Stimulated activated CD8-positive, alpha-beta memory T cell treated with anti-CD3 and anti-CD28 coated beads, Interleukin-2, amount 100 ng/mL, for 48 hours (primary cell): Measurements from ENCODE around the gene AFAP1.

Experiments
- DNase-seq, 2 donors: peaks; one replicate each; pipeline ENCODE4 v3.0.0-alpha.2; 2020; ENCODE audit warnings: low read depth in 2 of 2

Gene AFAP1

GRCh38 chr4:7915875-7916242, 23.8 kb downstream of the AFAP1 start:
- no peak for DNase-seq

DNA sequence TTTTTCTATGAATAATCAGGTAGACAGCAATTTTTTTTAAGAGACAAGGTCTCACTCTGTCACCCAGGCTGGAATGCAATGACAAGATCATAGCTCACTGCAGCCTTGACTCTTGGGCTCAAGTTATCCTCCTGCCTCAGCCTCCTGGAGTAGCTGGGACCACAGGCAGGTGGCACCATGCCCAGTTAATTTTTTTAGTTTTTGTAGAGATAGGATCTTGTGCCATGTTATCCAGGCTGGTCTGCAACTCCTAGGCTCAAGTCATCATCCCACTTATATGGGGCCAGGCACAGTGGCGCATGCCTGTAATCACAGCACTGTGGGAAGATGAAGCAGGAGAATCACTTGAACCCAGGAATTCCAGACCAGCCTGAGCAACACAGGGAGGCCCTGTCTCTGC, 26.8 kb downstream of the AFAP1 start:
- DNase-seq: no peak

DNA sequence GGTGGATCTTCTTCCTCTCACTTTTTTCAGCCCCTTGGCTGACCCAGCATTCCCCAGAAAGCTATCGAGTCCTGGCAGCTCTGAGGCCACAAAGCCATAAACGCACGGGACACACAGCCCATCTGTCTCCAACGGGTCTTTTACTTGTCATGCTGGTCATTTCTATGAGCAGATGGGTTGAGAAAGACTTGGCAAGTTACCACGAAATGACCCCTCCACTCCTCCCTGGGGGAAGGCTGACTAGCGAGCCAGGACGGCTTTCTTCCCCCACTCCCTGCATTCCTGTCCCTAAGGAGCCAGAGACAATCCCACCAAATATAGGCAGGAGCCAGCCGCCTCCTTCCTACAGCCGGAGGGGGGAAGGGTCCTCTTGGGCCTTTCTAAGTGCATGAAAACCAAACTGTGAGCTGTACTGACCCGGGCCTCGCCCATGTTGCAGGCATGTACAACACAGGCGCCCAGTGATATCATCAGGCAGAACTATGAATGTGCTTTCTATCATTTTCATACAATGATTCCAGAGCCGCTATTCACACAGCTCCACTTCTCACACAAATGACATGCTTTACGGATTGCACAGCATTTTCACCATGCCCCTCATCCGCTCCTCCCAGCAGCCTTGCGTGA, 28.6 kb downstream of the AFAP1 start:
- no peak for DNase-seq

GRCh38 chr4:7910263-7910896, 29.3 kb downstream of the AFAP1 start:
- DNase-seq: no peak

DNA sequence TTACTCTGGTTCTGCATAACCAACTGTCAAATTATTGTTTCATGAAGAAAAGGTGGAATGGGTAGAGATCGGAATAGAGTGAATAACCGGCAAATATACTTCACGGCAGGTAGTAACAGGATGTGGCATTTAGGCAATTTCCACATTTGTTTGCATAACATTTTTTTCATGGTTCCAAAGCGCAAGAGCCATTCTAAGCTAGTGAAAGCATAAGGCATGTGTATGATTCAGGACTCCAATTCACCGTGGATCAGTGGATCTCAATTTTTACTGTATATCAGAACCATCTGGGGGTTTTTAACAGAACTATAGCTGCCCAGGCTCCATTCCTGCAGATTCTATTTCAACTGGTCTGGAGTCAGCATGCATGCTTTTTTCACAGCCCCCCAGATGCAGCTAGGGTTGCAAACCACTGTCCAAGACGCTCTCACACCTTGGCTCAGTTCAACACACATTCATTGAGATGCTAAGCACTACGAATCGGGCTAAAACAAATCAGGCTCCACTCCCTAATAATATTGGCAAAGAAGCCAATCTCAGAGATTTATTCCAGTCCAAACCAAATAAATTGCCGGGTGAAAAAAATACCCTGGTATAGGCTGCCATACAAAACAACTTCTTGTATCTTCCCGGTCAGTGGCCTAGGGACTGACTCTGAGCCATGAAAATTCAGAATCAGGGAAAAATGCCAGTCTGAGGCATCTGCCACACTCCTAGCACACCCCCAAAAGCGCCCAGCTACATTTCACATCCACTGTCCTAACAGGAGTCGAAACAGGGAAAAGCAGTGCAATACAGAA, 30.0 kb downstream of the AFAP1 start:
- DNase-seq: no peak

DNA sequence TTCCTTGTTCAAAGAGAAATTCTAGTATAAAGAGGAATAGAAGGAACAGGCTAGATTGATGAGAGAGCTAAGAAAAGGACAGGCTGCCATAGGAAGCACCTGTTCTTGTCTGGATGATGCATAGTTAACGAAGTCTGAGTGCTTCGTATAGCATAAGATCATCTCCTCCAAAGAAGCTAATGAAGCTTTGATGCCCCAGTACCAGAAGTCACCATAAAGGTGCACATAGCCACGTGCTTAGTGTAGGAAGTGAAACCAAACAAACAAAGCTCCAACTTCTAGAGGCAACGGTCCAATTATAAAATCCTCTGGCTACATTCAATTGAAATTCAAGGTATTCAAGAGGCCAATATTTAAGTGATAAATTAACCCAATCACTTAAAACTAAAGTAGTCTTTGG, 31.0 kb downstream of the AFAP1 start:
- DNase-seq: no peak

GRCh38 chr4:7907142-7907541, 32.5 kb downstream of the AFAP1 start:
- DNase-seq: no peak

DNA sequence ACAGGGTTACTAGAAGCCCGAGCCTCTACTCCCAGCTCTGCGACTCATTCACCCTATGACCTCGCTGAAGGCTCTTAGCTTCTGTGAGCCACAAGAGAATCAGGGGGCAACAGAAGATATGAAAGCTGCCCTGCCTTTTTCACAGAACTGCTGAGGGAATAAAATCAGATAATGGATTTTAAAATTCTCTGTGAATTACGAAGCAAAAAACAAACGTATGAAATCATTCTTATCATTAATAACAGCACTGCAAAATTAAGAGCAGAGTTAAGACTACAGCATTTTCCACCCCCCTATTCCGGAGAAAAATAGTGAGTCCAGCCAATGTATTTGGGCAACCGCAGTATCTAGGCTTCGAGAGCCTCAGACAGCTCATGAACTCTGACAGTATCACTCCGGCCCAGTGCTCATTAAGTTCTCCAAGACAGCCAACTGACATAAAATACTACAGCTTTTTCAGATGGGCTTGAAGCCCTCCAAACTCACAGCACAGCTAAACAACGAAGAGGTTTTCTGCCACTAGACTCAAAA, 33.4 kb downstream of the AFAP1 start:
- no peak for DNase-seq

DNA sequence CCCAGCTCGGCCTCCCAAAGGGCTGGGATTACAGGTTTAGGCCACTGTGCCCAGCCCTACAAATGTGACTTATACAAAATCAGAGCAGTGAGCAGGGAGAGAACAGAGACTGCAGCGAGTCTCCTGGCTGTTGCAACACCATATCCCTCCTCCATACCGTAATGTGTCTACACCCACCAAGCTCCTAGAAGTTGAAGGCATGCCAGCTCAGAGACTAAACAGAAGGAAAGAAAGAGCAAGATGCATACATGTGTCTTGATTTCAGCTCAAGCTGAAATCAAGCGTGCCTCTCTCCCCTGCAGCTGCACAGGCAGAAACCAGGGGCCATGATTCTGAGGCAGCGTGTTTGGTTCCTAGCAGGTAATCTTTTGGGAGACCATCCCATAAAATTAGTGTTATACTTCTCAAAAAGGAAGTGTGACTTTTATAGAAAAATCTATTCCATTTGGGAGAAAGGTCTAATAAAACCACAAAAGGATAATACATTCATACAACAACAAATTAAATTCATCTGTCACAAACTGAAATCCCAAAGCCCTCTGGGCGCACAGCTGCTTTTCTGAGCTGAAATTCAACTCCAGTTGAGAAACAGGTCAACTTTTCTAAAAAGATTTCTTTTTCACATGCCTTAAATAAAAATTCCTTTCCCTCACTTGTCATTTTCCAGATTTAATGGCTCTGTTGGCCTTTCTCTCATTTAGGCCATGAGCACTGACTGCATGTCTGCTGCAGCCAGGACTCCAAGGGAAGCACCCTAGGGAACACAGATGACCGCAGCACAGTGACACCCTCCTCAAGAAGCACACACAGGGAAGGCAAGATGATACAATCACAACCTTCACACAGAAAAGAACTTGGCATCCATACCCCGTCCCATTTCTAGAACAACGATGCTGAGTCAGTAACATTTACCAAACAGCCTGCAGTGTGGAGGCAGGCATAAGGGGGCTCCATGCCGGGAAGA, 34.4 kb downstream of the AFAP1 start:
- DNase-seq: no peak

- no peak for DNase-seq
Observed at GRCh38 chr4:7903791-7904516, 35.7 kb downstream of the AFAP1 start.

DNA sequence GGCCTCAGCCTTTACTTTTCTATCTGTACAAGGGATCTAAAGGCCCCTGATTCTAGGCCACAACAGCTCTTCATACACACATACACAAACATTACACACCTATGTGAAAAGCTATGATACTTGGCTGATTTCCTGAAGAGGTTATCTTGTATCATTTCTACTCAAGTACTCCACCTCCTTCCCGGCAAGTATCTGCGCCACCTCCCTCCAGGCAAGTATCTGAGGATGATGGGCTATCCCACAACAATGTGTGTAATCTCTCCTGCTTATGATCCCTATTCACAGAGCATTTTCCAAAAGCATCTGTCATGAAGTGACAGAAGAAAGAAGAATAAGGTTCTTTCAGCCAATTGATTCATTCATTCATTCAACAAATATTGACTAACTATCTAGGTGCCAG, 36.8 kb downstream of the AFAP1 start:
- no peak for DNase-seq

GRCh38 chr4:7902101-7902553, 37.5 kb downstream of the AFAP1 start:
- no peak for DNase-seq

DNA sequence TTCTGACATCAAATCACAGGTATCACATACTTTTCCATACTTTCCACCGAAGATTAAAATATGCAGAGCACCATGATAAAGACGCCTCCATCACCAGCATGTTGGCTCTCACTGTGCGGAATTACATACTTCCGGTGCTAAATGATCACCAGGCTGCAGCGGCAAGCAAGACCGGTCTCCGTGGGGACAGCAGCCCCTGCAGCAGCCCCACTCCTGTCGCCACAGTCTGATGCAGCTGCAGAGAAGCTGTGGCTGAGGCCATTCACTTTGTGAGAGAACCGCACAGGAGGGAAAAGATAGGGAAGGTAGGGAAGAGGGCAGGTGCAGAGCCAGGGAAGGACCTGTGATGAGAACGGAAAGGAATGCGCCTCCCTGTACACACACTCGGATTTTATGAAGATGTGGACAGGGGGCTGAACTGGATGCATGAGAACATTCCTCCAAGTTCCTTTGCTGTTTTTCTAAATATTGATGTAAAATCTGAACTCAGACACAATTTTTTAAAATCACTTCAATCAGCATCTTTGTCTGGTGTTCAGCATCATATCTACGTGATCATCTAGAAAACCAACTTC, 38.3 kb downstream of the AFAP1 start:
- DNase-seq: no peak

- no peak for DNase-seq
Observed at GRCh38 chr4:7900334-7900909, 39.2 kb downstream of the AFAP1 start.

GRCh38 chr4:7899184-7899869, 40.3 kb downstream of the AFAP1 start:
- DNase-seq: no peak

GRCh38 chr4:7898385-7898784, 41.3 kb downstream of the AFAP1 start:
- no peak for DNase-seq

DNA sequence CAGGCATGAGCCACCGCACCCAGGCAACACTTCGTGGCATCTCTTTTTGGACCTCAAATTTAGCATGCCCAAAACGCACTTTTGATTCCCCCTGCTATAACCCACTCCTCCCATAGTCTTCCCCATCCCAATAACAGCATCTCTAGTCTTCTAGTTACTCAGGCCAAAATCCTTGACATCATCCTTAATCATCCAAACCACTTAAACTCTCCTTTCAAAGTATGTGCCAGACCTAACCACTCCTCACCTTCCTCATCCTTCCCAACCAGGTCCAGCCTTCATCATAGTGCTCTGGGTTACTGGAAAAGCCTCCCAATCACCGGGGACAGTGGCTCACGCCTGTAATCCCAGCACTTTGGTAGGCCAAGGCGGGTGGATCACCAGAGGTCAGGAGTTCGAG, 41.9 kb downstream of the AFAP1 start:
- DNase-seq: no peak

GRCh38 chr4:7894677-7895181, 44.9 kb downstream of the AFAP1 start:
- DNase-seq: no peak

GRCh38 chr4:7894098-7894676, 45.5 kb downstream of the AFAP1 start:
- DNase-seq: no peak
